Neutrophil (primary cell): ENCODE data around the gene CHST5.

Source experiments
- H3K27ac ChIP-seq: fragments of 200-600 bp; sonication (generic); 2 replicates; pipeline ENCODE4 v1.5.1; 2016; ENCODE audit warnings: mild to moderate bottlenecking, moderate library complexity
- H3K27me3 ChIP-seq: fragments of 200-600 bp; sonication (generic); 2 replicates; pipeline ENCODE4 v1.6.0; 2016; ENCODE audit warnings: mild to moderate bottlenecking
- H3K36me3 ChIP-seq: fragments of 200-600 bp; sonication (generic); 2 replicates; pipeline ENCODE4 v1.5.1; 2017
- H3K4me1 ChIP-seq, 2 experiments: fragments of 200-600 bp in 1 of 2; sonication (generic) in 1 of 2; 1 replicate in 1 of 2; 2 replicates in 1 of 2; pipeline versions ENCODE4 v1.5.1 to v1.6.1; 2013 to 2016; ENCODE audit warnings: low read depth in 1 of 2, low read length in 1 of 2, mild to moderate bottlenecking in 1 of 2, moderate library complexity in 1 of 2; ENCODE audit not compliant: control insufficient read depth in 1 of 2, insufficient read depth in 1 of 2
- H3K4me3 ChIP-seq, 2 experiments: fragments of 200-600 bp in 1 of 2; sonication (generic) in 1 of 2; 1 replicate in 1 of 2; 2 replicates in 1 of 2; pipeline ENCODE4 v1.5.1; 2013 to 2016; ENCODE audit warnings: low read depth in 1 of 2, low read length in 1 of 2, mild to moderate bottlenecking in 1 of 2, moderate library complexity in 1 of 2
- H3K9me3 ChIP-seq: fragments of 200-600 bp; sonication (generic); 2 replicates; pipeline ENCODE4 v1.5.1; 2016
- TF ChIP-seq, protein P1 (sequence below): fragments of 200-600 bp; sonication (generic); IDR thresholded peaks from 2 replicates; pipeline ENCODE4 v1.5.1; 2016; ENCODE audit warnings: antibody characterized with exemption

The CHST5 gene

DNA sequence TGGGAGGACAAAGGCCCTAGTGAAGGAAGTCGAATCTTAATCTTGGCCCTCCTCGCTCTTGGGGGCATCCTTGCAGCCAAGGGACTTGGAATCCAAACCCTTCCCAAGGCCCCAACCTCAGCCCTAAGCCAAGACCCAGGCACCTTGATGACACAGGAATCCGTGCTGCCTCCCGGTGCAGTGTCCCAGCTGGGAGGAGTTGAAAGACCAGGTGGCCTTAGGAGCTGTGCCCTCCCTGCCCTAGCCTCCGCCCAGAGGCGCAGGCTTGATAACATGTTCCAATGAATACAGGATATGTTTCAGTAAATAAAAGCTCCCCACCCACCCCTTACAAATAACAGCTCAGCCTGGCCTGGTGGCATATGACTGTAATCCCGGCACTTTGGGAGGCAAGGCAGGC is at the start of gene CHST5:
Gene CHST5, minus strand, starts transcription at position 208 of the 400 bp plus-strand sequence. CDS start 5,724 bp downstream, outside the sequence.
- TF ChIP-seq, protein P1, sequence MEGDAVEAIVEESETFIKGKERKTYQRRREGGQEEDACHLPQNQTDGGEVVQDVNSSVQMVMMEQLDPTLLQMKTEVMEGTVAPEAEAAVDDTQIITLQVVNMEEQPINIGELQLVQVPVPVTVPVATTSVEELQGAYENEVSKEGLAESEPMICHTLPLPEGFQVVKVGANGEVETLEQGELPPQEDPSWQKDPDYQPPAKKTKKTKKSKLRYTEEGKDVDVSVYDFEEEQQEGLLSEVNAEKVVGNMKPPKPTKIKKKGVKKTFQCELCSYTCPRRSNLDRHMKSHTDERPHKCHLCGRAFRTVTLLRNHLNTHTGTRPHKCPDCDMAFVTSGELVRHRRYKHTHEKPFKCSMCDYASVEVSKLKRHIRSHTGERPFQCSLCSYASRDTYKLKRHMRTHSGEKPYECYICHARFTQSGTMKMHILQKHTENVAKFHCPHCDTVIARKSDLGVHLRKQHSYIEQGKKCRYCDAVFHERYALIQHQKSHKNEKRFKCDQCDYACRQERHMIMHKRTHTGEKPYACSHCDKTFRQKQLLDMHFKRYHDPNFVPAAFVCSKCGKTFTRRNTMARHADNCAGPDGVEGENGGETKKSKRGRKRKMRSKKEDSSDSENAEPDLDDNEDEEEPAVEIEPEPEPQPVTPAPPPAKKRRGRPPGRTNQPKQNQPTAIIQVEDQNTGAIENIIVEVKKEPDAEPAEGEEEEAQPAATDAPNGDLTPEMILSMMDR = no peak
- Histone ChIP-seq H3K4me1 (no peaks in the 10 kb centered on the region), H3K27ac (no peak within 1 kb of the TSS), H3K27me3 (no peaks in the 10 kb centered on the region), H3K9me3 (no peaks in the 10 kb centered on the region), H3K4me3 (no peak within 1 kb of the TSS), H3K36me3 (no peaks in the 10 kb centered on the region)

DNA sequence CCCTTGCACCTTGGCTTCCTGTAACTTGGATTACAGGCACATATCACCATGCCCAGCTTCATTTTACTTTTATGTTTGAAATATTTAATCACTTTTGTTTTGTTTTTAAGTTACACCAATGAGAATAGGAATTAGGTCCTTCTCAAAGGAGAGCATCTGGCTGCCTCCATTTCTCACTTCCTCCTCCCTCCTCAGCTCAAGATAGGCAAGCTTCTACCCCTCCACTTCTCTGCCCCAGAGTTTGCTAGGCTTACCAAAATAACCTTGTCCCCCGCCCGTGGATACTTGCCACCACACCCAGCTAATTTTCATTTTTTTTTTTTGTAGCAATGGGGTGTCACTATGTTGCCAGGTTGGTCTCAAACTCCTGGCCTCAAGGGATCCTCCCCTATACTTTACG is 48.2 kb upstream of the CHST5 start:
- TF ChIP-seq, protein P1 = no peak
- peaks cover 25% of the 10 kb centered on the region for H3K36me3 ChIP-seq

DNA sequence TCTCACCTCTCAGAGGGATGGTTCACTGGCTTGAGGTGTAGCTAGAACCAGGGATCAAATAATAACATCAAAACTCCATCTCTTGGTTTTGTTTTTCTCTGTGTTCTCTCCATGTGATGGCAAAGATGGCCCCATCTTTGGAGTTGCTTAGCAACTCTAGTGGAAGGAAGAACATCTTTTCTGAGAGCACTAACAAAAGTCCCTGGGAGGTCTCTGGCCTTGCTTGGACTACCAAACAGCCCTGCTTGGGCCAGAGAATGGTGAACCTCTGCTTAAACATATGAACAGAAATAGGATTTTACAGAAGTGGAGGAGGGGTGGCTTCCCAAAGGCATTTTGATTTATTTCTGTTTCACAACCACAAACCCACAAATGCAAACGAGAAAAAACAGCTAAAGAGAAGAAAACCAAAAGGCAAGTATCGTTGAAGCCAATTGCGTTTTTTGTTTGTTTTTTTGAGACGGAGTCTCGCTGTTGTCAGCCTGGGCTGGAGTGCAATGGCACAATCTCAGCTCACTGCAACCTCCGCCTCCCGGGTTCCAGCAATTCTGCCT is 43.5 kb upstream of the CHST5 start:
- TF ChIP-seq, protein P1 = no peak
- Histone ChIP-seq H3K36me3 (peaks cover 64% of the 10 kb centered on the region), H3K27ac (no peak overlapping the region), H3K4me1 (no peaks in the 10 kb centered on the region), H3K27me3 (no peaks in the 10 kb centered on the region), H3K9me3 (no peaks in the 10 kb centered on the region), H3K4me3 (no peak overlapping the region)

More for the DNA sequence above, 48.2 kb upstream of the CHST5 start:
- no peaks in the 10 kb centered on the region for H3K9me3 ChIP-seq
- no peaks in the 10 kb centered on the region for H3K27me3 ChIP-seq
- H3K27ac ChIP-seq = no peak overlapping the region
- no peaks in the 10 kb centered on the region for H3K4me1 ChIP-seq
- H3K4me3 ChIP-seq = no peak overlapping the region

DNA sequence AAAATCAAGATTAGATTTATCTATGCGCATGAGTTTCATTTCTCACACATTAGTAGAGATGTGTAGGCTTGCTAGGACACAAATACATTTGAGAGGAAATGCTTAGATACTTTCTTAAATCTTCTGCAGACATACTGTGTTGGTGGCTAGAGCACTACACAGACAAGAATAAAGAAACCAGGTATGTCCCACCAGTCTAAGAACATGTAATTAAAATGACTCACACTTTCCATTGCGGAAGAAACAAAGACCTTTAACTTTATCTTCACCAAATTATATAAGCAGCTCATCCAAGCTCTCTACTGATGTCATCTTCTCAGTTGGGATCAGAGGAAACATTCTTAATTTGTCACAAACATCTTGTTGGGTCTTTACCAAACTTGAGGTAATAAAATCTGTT is 42.8 kb upstream of the CHST5 start:
- H3K4me1 ChIP-seq = no peaks in the 10 kb centered on the region
- H3K27me3 ChIP-seq = no peaks in the 10 kb centered on the region
- no peak overlapping the region for H3K27ac ChIP-seq
- H3K36me3 ChIP-seq = peaks cover 70% of the 10 kb centered on the region
- TF ChIP-seq, protein P1 = no peak
- H3K4me3 ChIP-seq = no peak overlapping the region
- H3K9me3 ChIP-seq = no peaks in the 10 kb centered on the region

DNA sequence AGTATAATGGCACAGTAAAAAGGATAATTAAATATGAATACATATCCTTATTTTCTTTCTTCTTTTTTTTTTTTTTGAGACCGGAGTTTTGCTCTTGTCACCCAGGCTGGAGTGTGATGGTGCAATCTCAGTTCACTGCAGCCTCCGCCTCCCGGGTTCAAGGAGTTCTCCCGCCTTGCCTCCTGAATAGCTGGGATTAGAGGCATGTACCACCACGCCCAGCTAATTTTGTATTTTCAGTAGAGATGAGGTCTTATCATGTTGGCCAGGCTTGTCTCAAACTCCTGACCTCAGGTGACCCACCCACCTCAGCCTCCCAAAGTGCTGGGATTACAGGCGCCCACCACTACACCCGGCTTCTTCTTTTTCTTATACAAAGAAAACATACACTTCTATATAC is 42.3 kb upstream of the CHST5 start:
- Histone ChIP-seq H3K4me3 (no peak overlapping the region), H3K27ac (no peak overlapping the region), H3K36me3 (peaks cover 75% of the 10 kb centered on the region), H3K9me3 (no peaks in the 10 kb centered on the region), H3K27me3 (no peaks in the 10 kb centered on the region), H3K4me1 (peaks cover 0 to 4% of the 10 kb centered on the region in 2 experiments)
- TF ChIP-seq, protein P1 = no peak

DNA sequence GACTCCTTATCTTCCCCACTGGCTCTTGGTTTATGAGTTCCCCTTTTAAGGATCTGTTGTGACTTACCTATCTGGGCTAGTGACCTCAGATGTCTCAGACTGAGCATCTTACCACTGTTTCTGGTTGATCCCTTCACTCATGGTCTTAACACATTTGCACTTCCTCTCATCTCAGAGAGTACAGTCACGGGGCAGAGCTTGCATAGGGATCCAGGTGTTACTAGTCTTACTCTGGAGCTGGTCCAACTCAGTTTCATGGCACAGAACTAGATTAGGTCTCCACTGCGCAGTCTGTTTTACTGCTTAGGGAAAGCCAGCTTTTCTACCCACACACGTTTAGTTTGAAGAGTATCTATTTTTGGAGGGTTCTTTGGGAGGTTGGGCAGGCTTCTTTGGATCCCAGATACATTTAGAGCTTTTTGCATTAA is 40.5 kb upstream of the CHST5 start:
- TF ChIP-seq, protein P1 = no peak
- H3K4me1 ChIP-seq = peaks cover 0 to 11% of the 10 kb centered on the region in 2 experiments
- H3K36me3 ChIP-seq = peaks cover 93% of the 10 kb centered on the region
- H3K27me3 ChIP-seq = no peaks in the 10 kb centered on the region
- H3K9me3 ChIP-seq = no peaks in the 10 kb centered on the region
- no peak overlapping the region for H3K27ac ChIP-seq
- H3K4me3 ChIP-seq = no peak overlapping the region
